H9 (cell line): ENCODE measurements around the gene SLC36A3. TPM values are rescaled to one million over a fixed set of nuclear protein-coding genes. Genes with fewer than 3 reads are reported as not detected.

Experiments
- DNase-seq: peaks from one replicate; pipeline ENCODE4 v3.0.0-alpha.2; 2017
- H2AFZ ChIP-seq: one replicate; pipeline ENCODE4 v1.6.1; 2013; ENCODE audit warnings: mild to moderate bottlenecking, low read length, control low read depth, moderate library complexity
- H2AK5ac ChIP-seq: 2 replicates; pipeline ENCODE4 v1.6.1; 2013; ENCODE audit warnings: low read length, control low read depth, mixed read lengths; ENCODE audit not compliant: insufficient read length
- H2BK120ac ChIP-seq: one replicate; pipeline ENCODE4 v1.6.1; 2013; ENCODE audit warnings: low read depth, mild to moderate bottlenecking, low read length, control low read depth, inconsistent platforms; ENCODE audit not compliant: poor library complexity, severe bottlenecking
- H2BK12ac ChIP-seq: 2 replicates; pipeline ENCODE4 v1.6.1; 2013; ENCODE audit warnings: low read length, control low read depth, mixed read lengths, low read depth; ENCODE audit not compliant: insufficient read length
- H2BK15ac ChIP-seq: 2 replicates; pipeline ENCODE4 v1.6.1; 2013; ENCODE audit warnings: low read depth, low read length, control low read depth
- H2BK20ac ChIP-seq: one replicate; pipeline ENCODE4 v1.6.1; 2013; ENCODE audit warnings: low read depth, mild to moderate bottlenecking, low read length, control low read depth, inconsistent platforms; ENCODE audit not compliant: poor library complexity, severe bottlenecking
- H2BK5ac ChIP-seq: 2 replicates; pipeline ENCODE4 v1.6.1; 2013; ENCODE audit warnings: low read length, control low read depth, mixed read lengths; ENCODE audit not compliant: insufficient read length
- H3K14ac ChIP-seq: 2 replicates; pipeline ENCODE4 v1.6.1; 2013; ENCODE audit warnings: low read length, control low read depth; ENCODE audit not compliant: insufficient read depth
- H3K18ac ChIP-seq: 2 replicates; pipeline ENCODE4 v1.6.1; 2013; ENCODE audit warnings: low read depth, mild to moderate bottlenecking, mixed read lengths, low read length, control low read depth; ENCODE audit not compliant: insufficient read length
- H3K23ac ChIP-seq: 2 replicates; pipeline ENCODE4 v1.6.1; 2013; ENCODE audit warnings: low read length, control low read depth, mixed read lengths, low read depth; ENCODE audit not compliant: insufficient read length
- H3K23me2 ChIP-seq: 2 replicates; pipeline ENCODE4 v1.6.1; 2013; ENCODE audit warnings: low read depth, mild to moderate bottlenecking, mixed read lengths, low read length, control low read depth; ENCODE audit not compliant: insufficient read length, poor library complexity, severe bottlenecking
- H3K27ac ChIP-seq: 2 replicates; pipeline ENCODE4 v1.5.1; 2013; ENCODE audit warnings: low read length, control low read depth, mixed read lengths, low read depth; ENCODE audit not compliant: insufficient read length
- H3K27me3 ChIP-seq: 2 replicates; pipeline ENCODE4 v1.6.1; 2013; ENCODE audit warnings: low read length, control low read depth, inconsistent platforms; ENCODE audit not compliant: insufficient read depth
- H3K4ac ChIP-seq: 2 replicates; pipeline ENCODE4 v1.6.1; 2013; ENCODE audit warnings: low read depth, mild to moderate bottlenecking, control low read depth, inconsistent platforms, low read length, moderate library complexity
- H3K4me1 ChIP-seq: 2 replicates; pipeline ENCODE4 v1.6.1; 2013; ENCODE audit warnings: low read length, control low read depth, inconsistent platforms; ENCODE audit not compliant: insufficient read depth
- H3K4me2 ChIP-seq: 2 replicates; pipeline ENCODE4 v1.6.1; 2013; ENCODE audit warnings: low read length, control low read depth, mixed read lengths; ENCODE audit not compliant: insufficient read length, insufficient read depth
- H3K56ac ChIP-seq: 2 replicates; pipeline ENCODE4 v1.6.1; 2013; ENCODE audit warnings: low read depth, mild to moderate bottlenecking, mixed read lengths, low read length, control low read depth; ENCODE audit not compliant: insufficient read length
- H3K79me1 ChIP-seq: 2 replicates; pipeline ENCODE4 v1.6.1; 2013; ENCODE audit warnings: low read depth, mild to moderate bottlenecking, moderate library complexity, low read length, control low read depth, inconsistent platforms; ENCODE audit not compliant: insufficient read depth, poor library complexity, severe bottlenecking
- H3K79me2 ChIP-seq: 2 replicates; pipeline ENCODE4 v1.6.1; 2013; ENCODE audit warnings: low read length, control low read depth, inconsistent platforms; ENCODE audit not compliant: insufficient read depth
- H3K9ac ChIP-seq: 2 replicates; pipeline ENCODE4 v1.6.1; 2013; ENCODE audit warnings: low read length, control low read depth, mixed read lengths; ENCODE audit not compliant: insufficient read length; ENCODE audit errors: extremely low read depth
- H3K9me3 ChIP-seq: one replicate; pipeline ENCODE4 v1.6.1; 2013; ENCODE audit warnings: low read depth, low read length, inconsistent platforms; ENCODE audit not compliant: control insufficient read depth
- H3T11ph ChIP-seq: one replicate; pipeline ENCODE4 v1.6.1; 2013; ENCODE audit warnings: mild to moderate bottlenecking, low read length, control low read depth, inconsistent platforms
- H4K20me1 ChIP-seq: one replicate; pipeline ENCODE4 v1.6.1; 2013; ENCODE audit not compliant: control insufficient read depth, insufficient read length, insufficient read depth
- H4K5ac ChIP-seq: 2 replicates; pipeline ENCODE4 v1.6.1; 2013; ENCODE audit warnings: low read depth, mild to moderate bottlenecking, mixed read lengths, low read length, control low read depth; ENCODE audit not compliant: insufficient read length
- H4K8ac ChIP-seq: replicated peaks from 2 replicates; pipeline ENCODE4 v1.6.1; 2013; ENCODE audit warnings: low read length, control low read depth, mixed read lengths, low read depth; ENCODE audit not compliant: insufficient read length
- H4K91ac ChIP-seq: 2 replicates; pipeline ENCODE4 v1.6.1; 2013; ENCODE audit warnings: low read depth, mild to moderate bottlenecking, moderate library complexity, mixed read lengths, low read length, control low read depth; ENCODE audit not compliant: insufficient read length
- H3K27ac Mint-ChIP-seq, 3 experiments: 2 replicates in 2 of 3; 3 replicates in 1 of 3; pipeline ENCODE4 v1.8.0; 2020 to 2021; ENCODE audit warnings: mixed read lengths in 3 of 3, mild to moderate bottlenecking in 1 of 3, moderate library complexity in 1 of 3
- H3K27me3 Mint-ChIP-seq: 2 replicates; pipeline ENCODE4 v1.8.0; 2021; ENCODE audit warnings: low read depth, mild to moderate bottlenecking, moderate library complexity, mixed read lengths
- H3K36me3 Mint-ChIP-seq, 3 experiments: 2 replicates in 2 of 3; 3 replicates in 1 of 3; pipeline ENCODE4 v1.8.0; 2020 to 2021; ENCODE audit warnings: low read depth in 3 of 3, mixed read lengths in 3 of 3; ENCODE audit not compliant: insufficient read depth in 1 of 3
- H3K4me1 Mint-ChIP-seq, 2 experiments: 2 replicates each; pipeline ENCODE4 v1.8.0; 2020; ENCODE audit warnings: mixed read lengths in 2 of 2
- H3K4me3 Mint-ChIP-seq, 2 experiments: 2 replicates in 1 of 2; 3 replicates in 1 of 2; pipeline ENCODE4 v1.8.0; 2020 to 2021; ENCODE audit warnings: mild to moderate bottlenecking in 2 of 2, mixed read lengths in 2 of 2, moderate library complexity in 1 of 2
- H3K9me3 Mint-ChIP-seq, 2 experiments: 2 replicates in 1 of 2; 3 replicates in 1 of 2; pipeline ENCODE4 v1.8.0; 2020; ENCODE audit warnings: mild to moderate bottlenecking in 2 of 2, mixed read lengths in 2 of 2, moderate library complexity in 1 of 2
- WGBS: extraction: QIAGEN DNeasy Blood & Tissue Kit; methylation state at CpG from one replicate; pipeline ENCODE4 v1.1.7; 2013; ENCODE audit warnings: missing lambda C conversion rate, low lambda C conversion rate, mixed read lengths; ENCODE audit not compliant: insufficient read length; ENCODE audit errors: extremely low coverage; 5-methylcytosine and 5-hydroxymethylcytosine counted together
- total RNA-seq: library from RNA; stranded (reverse); gene quantifications from 2 replicates; pipeline ENCODE4 v1.2.1, GENCODE V29; 2021
- TF ChIP-seq, protein P1 (sequence below): fragments of 200-600 bp; sonication (generic); conservative IDR thresholded peaks from 3 replicates; pipeline ENCODE4 v1.8.0; 2021; ENCODE audit warnings: antibody characterized with exemption, mild to moderate bottlenecking

SLC36A3 gene
- total RNA-seq, 1 experiment from 2014 or later, result not detected

- no peaks in the 10 kb centered on the region for H4K20me1 ChIP-seq
- no peak overlapping the region for H3K9ac ChIP-seq
- H4K91ac ChIP-seq, result no peak overlapping the region
- no peaks in the 10 kb centered on the region for H3K79me1 ChIP-seq
- peaks cover 9% of the 10 kb centered on the region for H3K23me2 ChIP-seq
- no peaks in the 10 kb centered on the region for H3K27me3 Mint-ChIP-seq
- no peak overlapping the region for H2BK12ac ChIP-seq
- peaks cover 39 to 43% of the 10 kb centered on the region in 2 experiments for H3K4me1 Mint-ChIP-seq
- H3K9me3 ChIP-seq, result no peaks in the 10 kb centered on the region
- no peak overlapping the region for H3K56ac ChIP-seq
- H3K4me1 ChIP-seq, result peaks cover 3% of the 10 kb centered on the region; the same call in 1 of the 2 replicates
- H3K27ac Mint-ChIP-seq, result no peak overlapping the region
- H3T11ph ChIP-seq, result no peak overlapping the region
- no peak overlapping the region for H4K5ac ChIP-seq
- H2AK5ac ChIP-seq, result no peak overlapping the region
- TF ChIP-seq, protein P1, sequence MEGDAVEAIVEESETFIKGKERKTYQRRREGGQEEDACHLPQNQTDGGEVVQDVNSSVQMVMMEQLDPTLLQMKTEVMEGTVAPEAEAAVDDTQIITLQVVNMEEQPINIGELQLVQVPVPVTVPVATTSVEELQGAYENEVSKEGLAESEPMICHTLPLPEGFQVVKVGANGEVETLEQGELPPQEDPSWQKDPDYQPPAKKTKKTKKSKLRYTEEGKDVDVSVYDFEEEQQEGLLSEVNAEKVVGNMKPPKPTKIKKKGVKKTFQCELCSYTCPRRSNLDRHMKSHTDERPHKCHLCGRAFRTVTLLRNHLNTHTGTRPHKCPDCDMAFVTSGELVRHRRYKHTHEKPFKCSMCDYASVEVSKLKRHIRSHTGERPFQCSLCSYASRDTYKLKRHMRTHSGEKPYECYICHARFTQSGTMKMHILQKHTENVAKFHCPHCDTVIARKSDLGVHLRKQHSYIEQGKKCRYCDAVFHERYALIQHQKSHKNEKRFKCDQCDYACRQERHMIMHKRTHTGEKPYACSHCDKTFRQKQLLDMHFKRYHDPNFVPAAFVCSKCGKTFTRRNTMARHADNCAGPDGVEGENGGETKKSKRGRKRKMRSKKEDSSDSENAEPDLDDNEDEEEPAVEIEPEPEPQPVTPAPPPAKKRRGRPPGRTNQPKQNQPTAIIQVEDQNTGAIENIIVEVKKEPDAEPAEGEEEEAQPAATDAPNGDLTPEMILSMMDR, result no peak
- H3K27ac ChIP-seq, result no peak overlapping the region
- H3K4me2 ChIP-seq, result no peak overlapping the region
- no peak overlapping the region for H4K8ac ChIP-seq
- WGBS, result no CpG with 5 or more reads among the region's 1 CpG
- no peaks in the 10 kb centered on the region; the same call in 1 of the 2 replicates for H3K79me2 ChIP-seq
- H2BK15ac ChIP-seq, result no peak overlapping the region
- H3K36me3 Mint-ChIP-seq, result no peaks in the 10 kb centered on the region; a peak in 1 of 7 replicates
- H3K18ac ChIP-seq, result no peak overlapping the region
- H2BK20ac ChIP-seq, result no peak overlapping the region
- H3K27me3 ChIP-seq, result no peaks in the 10 kb centered on the region
- no peak overlapping the region for H3K4ac ChIP-seq
- no peak overlapping the region for H3K4me3 Mint-ChIP-seq
- no peak overlapping the region for H2BK5ac ChIP-seq
- H2BK120ac ChIP-seq, result no peak overlapping the region
- no peak overlapping the region for H3K23ac ChIP-seq
- no peak for DNase-seq
- H3K14ac ChIP-seq, result no peak overlapping the region
- no peak overlapping the region for H2AFZ ChIP-seq
- no peaks in the 10 kb centered on the region for H3K9me3 Mint-ChIP-seq
Measured at GRCh38 chr5:151254556-151254955, 49.0 kb downstream of the SLC36A3 start.
